Measurements from ENCODE around the gene GGT1.
"Not testable (repeated sequence)": the region's sequence is repeated elsewhere in the genome, so short reads cannot be mapped to it uniquely, and the experiment has no call there.

Gene GGT1

DNA sequence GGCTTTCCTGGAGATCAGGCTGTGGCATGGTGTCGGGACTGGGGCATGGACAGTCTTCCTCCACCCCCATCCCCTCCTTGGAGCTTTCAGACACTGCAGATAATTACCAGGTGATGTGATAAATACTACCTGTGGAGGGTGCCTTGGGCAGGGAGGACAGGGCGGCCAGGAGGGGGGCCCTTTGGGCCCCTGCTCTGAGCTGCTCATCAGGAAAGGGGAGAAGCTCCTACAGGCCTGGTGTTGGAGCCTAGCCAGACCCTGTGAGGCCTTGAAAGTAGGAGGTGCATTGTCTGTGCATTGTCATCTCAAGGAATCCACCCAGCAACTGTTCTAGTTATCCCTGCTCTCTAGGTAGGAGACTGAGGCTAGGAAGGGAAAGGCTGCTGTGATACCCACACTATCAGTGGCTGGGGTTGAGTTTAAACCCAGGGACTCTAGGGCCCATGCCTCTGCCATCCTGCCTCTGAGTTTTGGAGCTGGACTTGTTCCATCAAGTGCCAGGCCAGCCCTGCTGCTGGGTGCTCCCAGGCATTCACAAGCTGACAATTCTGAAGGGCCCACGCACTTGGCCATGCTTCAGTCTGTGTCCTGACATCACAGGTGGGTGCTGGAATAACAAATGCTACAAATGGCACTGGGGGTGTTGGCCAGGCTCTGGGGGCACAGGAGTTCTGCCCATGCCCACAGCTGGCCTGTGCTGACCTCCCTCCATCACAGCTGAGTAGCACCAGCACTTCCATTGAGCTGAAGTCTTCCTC is 2.9 kb upstream of the GGT1 start:
- not testable (repeated sequence) for DNase-seq (ENCODE audit: low spot score)

DNA sequence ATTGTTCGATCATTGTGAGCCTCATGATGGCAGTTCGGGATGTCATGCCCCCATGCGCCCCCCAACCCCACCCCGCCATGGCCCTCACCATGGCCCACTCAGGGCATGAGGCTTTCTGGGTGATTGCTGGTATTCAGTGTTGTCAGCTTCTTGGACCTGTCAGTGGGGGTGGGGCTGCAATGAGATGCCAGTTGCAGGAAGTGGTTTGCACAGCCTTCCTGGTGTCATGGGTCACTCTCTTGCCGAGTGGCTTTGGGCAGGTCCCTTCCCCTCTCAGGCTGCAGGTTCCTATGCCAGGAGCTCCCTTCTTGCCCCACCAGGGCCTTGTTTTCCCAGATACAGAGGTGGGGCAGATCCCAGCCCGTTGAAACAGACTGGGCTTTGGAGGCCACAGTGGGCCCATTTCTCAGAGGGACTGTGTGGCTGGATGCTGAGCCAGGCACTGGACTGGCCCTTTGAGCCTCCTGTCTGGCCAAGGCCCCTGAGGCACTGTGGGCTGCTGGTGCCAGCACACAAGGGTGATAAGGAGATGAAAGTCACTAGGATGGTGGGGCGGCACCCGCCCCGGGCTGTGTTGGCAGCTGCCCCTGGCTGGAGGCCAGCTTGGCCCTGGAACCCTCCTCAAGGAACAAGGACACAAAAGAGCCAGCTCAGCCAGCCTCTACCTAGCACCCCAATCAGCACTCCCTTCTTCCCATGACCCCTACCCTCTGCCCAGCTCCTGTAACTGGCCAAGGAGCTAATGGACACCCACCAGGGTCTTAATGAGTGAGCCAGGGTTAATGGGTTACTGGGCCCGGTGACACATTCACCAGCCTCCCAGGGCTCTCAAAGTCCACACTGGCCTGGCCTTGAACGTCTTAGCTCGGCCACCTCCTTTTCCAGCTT is 1.5 kb upstream of the GGT1 start:
- DNase-seq (ENCODE audit: low spot score) = no peak

DNA sequence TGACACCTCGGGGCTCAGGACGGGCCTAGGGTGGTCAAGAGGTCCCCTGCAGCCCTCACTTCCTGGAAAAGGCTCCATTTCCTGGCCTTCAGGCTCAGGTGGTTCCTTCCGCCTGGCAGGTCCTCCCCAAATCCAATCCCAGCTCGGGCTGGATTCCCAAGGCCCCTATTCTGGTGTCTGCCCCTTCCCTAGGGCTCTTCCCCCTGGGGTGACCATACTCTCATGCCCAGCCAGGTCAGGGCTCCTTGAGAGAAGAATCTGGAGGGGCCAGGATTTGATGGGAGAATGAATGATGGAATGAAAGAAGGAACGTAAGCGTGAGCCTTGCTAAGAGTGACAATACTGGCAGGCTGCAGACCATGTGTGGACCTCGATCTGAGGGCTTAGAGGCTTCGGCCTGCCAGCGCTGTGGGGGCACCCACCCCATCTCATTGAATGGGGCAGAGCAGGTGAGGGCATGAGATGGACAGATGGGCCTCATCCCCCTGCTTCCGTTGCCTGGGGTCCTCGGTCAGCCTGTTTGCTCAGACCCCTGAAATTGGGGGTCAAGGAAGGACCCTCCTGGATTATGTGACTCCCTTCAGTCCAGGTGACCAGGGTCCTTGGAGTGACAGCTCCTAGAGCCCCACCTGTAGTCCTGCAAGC is 766 bp upstream of the GGT1 start:
- DNase-seq (ENCODE audit: low spot score) = not testable (repeated sequence)

DNA sequence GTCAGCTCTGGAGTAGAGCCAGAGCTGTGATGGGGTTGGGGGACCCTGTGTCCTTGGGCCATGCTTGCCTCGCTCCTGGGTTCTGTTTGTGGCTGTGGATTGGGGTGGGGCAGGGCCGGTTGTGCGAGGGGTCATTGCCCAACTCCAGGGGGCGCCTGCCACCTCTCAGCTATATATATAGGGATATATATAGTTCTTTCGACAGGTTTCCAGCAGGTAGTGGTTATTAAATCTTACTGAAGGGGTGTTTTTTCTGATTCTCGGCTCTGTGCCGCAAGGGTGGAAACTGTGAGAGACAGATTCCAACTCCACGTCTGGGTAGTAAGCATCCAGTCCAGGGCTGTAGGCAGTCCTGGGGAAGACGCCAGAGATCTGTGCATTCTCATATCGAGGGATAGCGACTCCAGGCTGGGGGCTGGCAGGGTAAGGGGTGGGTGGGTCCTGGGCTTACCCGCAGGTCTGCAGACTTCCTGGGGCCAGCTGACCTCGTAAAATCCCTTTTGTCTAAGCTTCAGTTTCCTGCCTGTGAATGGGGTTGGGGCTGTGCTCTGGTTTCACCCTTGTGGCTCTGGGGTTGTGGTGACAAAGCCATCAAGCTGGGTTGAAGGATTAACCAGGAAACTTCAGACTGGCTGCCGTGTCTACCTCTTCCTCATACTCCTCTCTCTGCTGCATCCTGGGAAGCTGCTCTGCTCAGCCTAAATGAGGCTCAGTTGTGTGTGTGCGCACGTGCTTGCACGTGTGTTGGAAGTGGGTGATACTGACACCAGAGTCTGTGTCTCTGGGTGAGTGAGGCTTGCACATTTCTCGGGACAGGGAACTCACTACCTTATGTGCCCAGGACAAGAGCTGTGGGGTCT is 1.0 kb downstream of the GGT1 start:
- not testable (repeated sequence) for DNase-seq (ENCODE audit: low spot score)

DNA sequence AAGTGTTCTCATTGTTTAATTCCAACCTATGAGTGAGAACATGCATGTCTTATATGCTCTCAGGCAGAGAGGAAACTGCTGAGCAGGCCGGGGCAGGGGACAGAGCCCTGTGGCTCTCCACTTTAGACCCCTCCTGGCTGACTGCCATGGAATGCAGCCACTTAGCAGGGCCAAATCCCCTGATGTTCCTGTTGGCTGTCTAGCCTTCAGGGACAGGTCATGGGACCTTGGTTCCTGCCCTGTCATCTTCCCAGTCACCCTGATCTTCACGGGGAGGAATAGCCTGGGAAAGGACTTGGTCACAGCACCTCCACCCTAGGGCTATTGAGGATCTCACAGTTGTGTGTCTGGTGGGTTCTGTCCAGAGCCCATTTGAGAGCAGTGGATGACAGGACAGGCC is 3.3 kb downstream of the GGT1 start:
- DNase-seq (ENCODE audit: low spot score) = not testable (repeated sequence)

DNA sequence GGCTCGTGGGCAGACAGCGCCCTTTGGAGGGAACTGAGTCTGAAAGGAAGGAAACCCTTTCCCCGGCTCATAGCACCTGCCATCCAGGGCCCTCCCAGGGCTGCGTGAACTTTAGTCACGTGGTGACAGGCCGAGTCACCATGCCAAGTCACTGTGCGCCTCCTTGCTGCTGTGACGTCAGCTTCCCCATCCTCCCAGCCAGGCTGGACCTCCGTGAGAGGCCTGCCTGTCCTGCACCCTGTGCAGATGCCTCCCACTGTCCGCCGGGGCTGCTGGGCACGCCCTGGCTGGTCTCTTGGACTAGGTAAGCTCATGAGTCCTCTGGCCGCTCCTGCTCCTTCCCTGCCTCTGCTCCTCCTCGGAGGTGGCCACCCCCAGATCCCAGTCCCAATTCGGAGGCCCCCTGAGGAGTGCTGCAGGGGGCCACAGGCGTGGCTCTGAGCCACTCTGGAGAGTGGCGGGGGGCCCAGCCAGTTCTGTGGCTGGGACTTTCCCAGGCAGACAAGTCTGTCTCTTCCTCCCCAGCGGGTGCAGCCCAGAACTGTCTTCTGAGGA is 4.5 kb downstream of the GGT1 start:
- peak; percentile 57 for DNase-seq (ENCODE audit: low spot score)

DNA sequence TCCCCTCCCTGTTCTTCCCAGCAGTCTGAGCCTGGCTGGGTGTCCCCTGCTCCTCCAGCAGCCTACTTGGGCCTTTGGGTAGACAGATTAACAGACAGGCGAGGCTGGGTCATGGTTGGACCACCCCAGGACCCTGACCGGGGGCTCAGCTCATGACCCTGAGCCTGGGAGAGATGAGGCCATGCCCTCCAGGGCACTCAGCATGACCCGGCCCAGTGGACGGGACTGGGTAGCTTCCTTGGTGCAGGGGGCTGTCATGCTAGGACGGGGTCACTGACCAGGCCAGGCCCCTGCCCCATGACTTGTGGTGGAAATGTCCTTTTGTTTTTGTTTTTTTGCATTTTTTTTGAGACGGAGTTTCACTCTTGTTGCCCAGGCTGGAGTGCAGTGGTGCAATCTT is 5.3 kb downstream of the GGT1 start:
- not testable (repeated sequence) for DNase-seq (ENCODE audit: low spot score)

DNA sequence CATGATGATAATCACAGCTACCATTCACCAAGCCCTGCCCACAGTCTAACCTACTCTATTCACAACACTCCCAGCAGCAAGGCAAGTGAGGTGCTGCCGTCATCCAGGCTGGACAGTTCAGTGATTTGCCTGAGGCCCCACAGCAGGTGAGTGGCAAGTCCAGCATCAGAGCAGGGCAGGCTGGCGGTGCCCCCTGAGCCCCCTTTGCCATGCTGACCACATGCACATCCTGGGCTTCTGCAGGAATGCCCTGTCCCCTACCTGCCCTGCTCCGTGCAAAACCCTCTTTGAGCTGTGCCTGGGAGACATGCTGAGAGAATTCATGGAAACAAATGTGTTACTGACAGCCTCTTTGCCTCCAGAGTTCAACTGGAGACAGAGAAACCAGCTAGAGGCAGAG is 6.9 kb downstream of the GGT1 start:
- DNase-seq (ENCODE audit: low spot score) = not testable (repeated sequence)

DNA sequence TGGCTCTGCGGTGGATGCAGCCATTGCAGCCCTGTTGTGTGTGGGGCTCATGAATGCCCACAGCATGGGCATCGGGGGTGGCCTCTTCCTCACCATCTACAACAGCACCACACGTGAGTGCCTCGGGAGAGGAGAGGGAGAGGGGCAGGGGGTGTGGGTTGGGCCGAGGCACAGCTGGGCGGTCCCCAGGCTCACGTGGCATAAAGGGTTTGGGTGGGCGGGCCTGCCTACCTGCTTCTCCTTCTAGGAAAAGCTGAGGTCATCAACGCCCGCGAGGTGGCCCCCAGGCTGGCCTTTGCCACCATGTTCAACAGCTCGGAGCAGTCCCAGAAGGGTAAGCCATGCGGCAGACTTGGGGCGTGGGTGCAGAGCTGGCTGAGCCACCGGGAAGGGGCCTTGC is 11.8 kb downstream of the GGT1 start:
- not testable (repeated sequence) for DNase-seq (ENCODE audit: low spot score)

DNA sequence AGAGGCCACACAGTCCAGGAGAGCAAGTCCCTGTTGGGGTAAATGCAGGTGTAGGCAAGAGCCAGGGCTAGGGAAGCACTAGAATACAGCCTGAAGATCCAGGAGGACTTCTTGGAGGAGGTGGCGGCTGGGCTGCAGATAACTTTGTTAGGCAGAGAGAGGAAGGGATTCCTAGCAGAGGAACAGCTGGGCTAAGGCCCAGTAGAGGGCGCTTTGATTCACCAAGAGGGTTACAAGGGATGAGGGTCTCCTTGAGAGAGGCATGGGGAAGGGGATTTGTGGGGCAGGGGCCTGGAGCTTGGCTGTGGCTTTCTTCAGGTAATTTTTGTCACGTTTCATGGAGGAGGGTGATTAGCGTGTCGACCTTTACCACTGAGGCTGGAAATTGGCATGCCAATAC is 18.3 kb downstream of the GGT1 start:
- not testable (repeated sequence) for DNase-seq (ENCODE audit: low spot score)

DNA sequence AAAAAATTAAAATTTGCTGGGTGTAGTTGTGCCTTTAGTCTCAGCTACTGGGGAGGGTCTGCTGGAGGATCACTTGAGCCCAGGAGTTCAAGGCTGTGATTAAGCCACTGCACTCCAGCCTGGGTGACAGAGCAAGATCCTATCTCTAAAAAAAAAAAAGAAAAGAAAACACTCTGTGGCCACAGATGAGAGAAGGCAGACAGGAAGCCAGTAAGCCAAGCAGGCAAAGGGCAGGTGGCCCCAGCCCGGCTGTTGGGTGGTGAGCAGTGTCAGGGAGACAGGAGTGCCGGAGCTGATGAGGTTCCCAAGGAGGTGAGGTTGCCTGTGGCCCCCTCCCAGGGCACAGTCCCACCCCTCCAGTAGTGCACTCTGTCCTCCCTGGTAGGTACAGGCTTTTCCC is 19.6 kb downstream of the GGT1 start:
- DNase-seq (ENCODE audit: low spot score) = peak; percentile 20

DNA sequence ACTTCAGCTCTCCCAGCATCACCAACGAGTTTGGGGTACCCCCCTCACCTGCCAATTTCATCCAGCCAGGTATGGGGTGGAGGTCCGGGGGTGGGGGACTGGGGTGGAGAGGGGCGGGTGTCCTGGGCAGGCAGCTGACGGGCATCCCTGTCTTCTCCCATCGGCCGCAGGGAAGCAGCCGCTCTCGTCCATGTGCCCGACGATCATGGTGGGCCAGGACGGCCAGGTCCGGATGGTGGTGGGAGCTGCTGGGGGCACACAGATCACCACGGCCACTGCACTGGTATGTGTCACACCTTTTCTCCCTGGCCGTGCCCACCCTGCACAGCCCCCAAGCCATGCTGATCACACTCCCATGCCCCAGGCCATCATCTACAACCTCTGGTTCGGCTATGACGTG is 24.9 kb downstream of the GGT1 start:
- not testable (repeated sequence) for DNase-seq (ENCODE audit: low spot score)

DNA sequence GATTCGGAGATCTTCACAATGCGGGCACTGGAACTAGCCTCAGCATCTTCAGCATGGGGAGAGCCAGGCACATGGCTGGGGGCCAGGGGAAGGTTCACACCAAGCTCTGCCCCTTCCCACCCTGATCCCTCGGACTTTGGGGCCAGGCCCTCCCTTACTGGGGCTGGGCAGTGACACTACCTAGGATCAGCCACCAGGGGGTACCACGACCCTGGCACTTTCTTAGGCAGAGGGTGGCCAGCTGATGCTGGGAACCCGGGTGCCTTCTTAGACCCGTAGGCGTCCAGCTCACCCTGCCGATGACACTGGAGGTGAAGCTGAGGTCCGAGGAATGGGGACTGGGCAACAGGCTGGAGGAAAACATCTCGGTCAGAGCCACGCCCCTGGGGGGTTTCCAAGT is 26.1 kb downstream of the GGT1 start:
- DNase-seq (ENCODE audit: low spot score) = not testable (repeated sequence)

DNA sequence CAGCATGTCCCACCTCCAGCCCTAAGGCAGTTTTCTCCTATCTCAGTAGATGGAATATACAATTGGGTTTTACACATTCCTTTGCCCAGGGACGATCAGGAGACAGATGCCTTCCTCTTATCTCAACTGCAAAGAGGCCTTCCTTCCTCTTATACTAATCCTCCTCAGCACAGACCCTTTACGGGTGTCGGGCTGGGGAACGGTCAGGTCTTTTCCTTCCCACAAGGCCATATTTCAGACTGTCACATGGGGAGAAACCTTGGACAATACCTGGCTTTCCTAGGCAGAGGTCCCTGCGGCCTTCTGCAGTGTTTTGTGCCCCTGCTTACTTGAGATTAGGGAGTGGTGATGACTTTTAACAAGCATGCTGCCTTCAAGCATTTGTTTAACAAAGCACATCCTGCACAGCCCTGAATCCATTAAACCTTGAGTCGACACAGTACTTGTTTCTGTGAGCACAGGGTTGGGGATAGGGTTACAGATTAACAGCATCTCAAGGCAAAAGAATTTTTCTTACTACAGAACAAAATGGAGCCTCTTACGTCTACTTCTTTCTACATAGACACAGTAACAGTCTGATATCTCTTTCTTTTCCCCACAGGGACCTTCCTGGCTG is 27.9 kb downstream of the GGT1 start:
- DNase-seq (ENCODE audit: low spot score) = not testable (repeated sequence)

DNA sequence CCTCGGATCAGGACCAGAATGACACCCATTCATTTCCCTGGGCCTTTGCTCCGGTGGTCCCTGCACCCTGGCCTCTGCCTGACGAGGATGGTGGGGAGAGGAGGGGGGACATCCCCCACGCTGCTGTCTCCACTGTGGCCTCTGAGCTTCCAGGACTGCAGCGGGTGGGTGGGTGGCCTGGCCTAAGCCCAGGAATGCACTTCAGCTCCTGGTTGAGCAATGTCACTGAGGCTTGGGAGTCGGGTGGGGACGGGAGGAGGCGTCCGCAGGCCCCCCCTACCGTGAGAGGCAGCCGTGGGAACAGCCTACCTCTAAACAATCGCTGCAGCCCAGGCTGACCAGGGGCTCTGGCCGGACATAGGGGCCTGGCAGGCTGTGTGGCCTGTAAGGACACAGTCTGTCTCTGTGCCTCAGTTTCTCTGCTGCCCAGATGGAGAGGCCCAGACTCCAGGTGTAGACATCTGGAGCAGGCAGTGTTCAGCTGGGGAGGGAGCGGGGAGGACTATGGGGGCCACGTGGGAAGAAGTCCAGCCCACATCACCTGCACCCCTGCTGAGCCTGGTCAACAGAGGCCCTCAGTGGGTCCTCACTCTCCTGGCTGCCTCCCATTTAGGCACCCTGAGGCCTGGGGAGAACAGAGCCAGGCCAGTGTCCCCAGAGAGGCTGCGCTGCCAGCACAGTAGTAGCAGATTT is 28.6 kb downstream of the GGT1 start:
- DNase-seq (ENCODE audit: low spot score) = not testable (repeated sequence)

DNA sequence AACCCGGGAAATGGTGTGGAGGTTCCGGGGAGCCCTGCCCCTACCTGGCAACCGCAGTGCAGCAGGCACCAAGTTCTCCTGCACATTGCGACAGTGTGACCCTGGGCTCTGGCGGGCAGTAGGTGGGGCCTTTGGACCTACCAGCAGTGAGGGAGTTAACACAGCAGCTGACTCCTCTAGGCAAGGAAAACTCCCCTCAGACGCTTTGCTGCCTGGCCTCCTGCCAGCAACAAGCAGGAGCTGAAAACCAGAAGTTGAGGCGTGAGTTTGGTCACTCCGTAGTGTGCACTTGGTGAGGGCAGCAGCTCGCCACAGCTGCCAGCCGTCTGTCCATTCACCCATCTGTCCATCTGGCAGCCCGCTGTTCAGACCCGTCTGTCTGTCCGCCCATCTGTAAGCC is 29.6 kb downstream of the GGT1 start:
- not testable (repeated sequence) for DNase-seq (ENCODE audit: low spot score)

DNA sequence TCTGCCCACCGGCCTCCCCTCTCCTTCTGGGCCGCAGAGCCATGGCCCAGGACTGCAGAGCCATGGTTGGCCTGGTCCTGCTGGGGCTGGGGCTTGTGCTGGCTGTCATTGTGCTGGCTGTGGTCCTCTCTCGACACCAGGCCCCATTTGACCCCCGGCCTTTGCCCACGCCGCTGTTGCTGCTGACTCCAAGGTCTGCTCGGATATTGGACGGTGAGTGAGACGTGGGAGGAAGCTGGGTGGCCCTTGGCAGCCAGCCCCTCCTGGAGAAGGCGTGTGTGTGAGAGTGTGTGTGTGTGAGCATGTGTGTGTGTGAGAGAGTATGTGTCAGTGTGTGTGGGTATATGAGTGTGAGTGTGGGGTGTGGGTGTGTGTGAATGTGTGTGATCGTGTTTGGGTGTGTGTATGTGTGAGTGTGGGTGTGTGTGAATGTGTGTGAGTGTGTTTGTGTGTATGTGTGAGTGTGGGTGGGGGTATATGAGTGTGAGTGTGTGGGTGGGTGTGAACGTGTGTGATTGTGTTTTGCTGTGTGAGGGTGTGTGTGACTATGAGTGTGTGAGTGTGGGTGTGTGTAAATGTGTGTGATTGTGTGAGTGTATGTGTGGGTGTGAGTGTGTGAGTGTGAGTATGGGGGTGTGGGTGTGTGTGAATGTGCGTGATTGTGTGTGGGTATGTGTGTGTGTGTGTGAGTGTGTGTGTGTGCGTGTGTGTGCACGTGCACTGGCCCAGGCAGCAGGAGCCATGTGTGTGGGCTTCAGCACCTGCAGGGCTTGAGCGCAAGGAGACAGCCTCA is 30.4 kb downstream of the GGT1 start:
- DNase-seq (ENCODE audit: low spot score) = not testable (repeated sequence)

DNA sequence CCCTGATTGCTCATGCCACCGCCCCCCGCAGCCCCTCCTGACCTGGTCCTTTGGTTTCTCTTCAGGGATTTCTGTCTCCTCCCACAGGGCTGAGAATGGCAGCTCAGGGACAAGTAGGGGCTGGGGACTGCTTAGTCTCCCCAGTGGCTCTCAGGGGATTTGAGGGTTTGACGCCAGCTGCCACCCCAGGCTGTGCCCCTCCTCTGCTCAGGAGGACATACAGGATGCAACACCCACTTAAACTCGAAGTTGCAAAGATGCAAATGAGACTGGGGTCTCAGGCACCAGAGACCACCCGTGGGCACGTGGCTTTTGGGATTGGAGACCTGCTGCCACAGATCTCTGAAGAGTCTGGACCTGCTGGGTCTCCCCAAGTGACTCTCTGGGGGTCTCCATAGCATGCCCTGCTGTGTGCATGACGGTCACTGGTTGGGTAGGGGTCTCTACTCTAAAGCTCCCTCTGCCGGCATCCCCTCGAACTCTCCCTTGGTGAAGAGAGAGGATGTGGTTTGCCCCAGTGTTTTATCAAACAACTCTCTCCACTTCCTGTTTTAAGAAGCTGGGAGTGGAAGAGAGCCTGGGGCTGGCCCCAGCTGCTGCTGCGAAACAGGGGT is 31.9 kb downstream of the GGT1 start:
- DNase-seq (ENCODE audit: low spot score) = peak; percentile 11

DNA sequence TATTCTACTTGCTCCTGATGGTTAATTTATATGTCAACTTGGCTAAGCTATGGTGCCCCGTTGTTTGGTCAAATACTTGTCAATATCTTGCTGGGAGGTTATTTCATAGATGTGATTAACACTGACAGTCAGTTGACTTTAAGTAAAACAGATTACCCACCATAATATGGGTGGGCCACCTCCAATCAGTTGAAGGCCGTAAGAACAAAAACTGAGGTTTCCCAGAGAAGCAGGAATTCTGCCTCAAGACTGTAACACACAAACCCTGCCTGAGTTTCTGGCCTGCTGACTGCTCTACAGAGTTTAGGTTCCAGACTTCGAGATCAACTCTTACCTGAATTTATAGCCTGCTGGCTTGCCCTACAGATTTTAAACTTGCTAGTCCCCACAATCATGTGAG is 33.5 kb downstream of the GGT1 start:
- DNase-seq (ENCODE audit: low spot score) = not testable (repeated sequence)
